Measurements from ENCODE around the gene GATAD2B.
"Not testable (repeated sequence)": the region's sequence is repeated elsewhere in the genome, so short reads cannot be mapped to it uniquely, and the experiment has no call there.

GATAD2B gene

GRCh38 chr1:153793973-153794615, 128.7 kb downstream of the GATAD2B start:
- DNase-seq, result no peak

GRCh38 chr1:153793261-153793972, 129.4 kb downstream of the GATAD2B start:
- no peak for DNase-seq

- no peak for DNase-seq
Measured at GRCh38 chr1:153792631-153793041, 130.1 kb downstream of the GATAD2B start.

- DNase-seq, result no peak
Measured at GRCh38 chr1:153791648-153792253, 131.0 kb downstream of the GATAD2B start.

DNA sequence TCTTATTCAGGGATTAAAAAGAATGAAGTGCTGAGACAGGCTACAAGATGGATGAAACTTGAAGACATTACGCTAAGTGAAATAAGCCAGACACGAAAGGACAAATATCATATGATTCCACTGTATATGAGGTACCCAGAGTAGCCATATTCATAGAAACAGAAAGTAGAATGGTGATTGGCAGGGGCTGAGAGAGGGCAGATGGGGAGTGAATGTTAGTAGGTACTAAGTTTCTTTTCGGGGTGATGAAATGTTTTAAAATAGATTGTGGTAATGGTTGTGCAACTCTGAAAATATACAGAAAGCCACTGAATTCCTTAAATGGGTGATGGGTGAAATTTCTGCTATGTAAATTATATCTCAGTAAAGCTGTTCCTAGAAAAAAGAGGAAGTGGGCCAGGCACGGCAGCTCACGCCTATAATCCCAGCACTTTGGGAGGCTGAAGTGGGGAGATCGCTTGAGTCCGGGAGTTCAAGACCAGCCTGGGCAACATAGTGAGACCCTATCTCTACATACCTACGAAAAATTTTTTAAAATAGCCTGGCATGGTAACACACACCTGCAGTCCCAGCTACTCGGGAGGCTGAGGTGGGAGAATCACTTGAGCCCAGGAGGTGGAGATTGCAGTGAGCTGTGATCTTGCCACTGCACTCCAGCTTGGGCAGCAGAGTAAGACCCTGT, 131.7 kb downstream of the GATAD2B start:
- DNase-seq, result no peak

DNA sequence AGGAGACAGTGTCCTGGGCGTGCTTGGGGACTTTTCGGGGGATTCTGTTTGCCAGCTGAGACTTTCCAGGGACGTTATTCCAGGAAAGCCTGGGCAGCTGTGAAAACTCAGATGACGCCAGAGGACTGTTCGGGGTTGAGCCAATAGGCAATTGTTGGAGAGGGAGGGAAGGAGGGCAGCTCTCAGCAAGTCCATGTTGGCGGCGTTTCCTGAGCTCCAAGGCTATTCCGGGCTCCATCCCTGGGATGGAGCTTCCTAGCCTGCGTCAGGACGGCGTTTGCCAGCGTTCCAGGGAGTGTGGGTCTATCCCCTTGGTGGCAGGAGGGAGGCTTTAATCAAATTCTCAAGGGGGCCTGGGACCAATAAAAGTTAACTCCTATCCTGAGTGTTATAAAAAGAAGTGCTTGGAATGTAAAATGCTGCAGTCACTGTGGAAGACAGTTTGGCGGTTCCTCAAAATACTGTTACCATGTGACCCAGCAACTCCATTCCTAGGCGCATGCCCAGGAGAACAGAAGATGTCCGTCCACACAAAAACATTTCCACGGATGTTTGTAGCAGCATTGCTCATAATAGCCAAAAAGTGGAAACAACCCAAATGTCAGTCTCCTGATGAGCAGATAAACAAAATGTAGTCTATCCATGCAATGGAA, 132.3 kb downstream of the GATAD2B start:
- no peak for DNase-seq

DNA sequence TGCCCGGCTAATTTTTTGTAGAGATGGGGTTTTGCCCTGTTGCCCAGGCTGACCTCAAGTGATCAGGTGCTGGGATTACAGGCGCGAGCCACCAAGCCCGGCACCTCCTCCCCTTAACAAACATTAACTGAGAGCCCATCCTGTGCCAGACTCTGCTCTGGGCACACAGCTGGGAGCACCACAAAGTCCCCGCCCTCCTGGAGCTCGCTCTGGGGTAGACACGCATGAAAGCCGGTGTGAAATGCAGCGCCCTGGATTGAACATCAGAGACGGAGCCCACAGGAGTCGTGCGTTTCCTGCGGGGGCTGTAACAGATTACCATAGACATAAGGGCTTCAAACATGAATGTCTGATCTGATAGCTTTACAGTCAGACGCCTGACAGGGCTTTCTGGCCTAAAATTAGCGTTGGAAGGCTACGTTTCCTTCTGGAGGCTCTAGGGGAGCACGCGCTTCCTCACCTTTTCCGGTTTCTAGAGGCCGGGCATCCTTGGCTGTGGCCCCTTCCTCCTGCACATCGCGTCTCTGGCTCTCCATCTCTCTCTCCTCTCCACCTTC, 133.2 kb downstream of the GATAD2B start:
- no peak for DNase-seq

DNA sequence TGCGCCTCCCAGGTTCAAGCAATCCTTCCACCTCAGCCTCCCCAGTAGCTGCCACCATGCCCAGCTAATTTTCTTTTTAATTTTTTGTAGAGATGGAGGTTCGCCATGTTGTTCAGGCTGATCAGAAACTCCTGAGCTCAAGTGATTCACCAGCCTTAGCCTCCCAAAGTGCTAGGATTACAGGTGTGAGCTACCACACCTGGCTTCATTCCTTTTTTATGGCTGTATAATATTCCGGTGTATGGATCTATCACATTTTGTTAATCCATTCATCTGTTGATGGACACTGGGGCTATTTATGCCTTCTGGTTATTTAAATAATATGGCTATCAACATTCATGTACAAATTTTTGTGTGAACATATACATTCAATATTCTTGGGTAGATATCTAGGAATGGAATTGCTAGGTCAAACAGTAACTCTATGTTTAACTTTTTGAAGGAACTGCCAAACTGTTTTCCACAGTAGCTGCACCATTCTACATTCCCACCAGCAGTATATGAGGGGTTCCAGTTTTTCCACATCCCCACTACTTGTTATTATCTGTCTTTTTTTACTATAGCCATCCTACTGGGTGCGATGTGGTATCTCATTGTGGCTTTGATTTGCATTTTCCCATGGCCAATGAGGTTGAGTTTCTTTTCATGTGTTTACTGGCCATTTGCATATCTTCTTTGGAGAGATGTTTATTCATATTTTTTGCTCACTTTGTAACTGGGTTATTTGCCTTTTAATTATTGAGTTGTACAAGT, 136.6 kb downstream of the GATAD2B start:
- no peak for DNase-seq

GRCh38 chr1:153783233-153784190, 139.3 kb downstream of the GATAD2B start:
- DNase-seq, result peak; percentile 94

- not testable (repeated sequence) for DNase-seq
Measured at GRCh38 chr1:153782648-153783047, 140.1 kb downstream of the GATAD2B start.

DNA sequence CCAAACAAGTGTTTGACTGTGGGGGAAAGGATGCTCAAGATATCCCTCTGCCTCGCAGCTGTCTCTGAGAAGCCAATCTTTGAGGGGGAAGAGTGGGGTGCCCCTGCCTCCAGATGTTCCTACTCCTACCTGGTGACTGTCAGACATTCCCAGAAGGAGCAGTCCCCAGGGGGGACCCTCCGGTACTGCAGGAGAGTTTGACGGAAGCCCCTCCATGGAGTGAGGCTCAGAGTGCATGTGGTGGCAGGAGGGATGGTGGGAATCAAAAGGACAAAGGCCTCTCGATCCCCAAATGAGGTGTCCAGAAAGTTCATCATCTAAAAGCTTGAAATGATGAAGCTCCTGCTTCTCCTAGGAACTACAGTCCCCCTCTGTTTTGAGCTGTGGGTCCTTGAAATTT, 142.2 kb downstream of the GATAD2B start:
- no peak for DNase-seq

GRCh38 chr1:153779781-153780541, 142.8 kb downstream of the GATAD2B start:
- no peak for DNase-seq

DNA sequence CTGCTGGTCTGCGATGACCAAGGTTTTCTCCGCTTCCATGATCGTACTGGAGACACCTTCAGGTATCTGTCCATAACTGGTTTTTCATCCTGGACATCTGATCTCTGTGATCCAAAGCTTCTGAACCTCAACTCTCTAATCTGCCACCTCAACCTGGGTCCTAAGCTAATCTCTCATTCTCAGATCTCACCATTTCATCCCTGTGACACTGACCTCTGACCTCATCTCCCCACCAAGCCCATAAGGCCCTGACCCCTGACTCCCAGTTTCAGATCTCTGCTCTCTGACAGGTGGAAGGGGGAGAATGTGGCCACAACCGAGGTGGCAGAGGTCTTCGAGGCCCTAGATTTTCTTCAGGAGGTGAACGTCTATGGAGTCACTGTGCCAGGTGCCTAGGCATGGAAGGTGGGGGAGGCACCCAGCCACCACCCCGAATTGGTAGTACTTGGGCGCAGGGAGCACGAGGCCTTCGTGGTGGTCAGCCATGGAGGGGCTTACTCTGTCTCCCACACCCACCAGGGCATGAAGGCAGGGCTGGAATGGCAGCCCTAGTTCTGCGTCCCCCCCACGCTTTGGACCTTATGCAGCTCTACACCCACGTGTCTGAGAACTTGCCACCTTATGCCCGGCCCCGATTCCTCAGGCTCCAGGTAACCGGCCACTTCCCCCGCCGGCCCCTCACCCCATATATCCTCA, 143.8 kb downstream of the GATAD2B start:
- no peak for DNase-seq

DNA sequence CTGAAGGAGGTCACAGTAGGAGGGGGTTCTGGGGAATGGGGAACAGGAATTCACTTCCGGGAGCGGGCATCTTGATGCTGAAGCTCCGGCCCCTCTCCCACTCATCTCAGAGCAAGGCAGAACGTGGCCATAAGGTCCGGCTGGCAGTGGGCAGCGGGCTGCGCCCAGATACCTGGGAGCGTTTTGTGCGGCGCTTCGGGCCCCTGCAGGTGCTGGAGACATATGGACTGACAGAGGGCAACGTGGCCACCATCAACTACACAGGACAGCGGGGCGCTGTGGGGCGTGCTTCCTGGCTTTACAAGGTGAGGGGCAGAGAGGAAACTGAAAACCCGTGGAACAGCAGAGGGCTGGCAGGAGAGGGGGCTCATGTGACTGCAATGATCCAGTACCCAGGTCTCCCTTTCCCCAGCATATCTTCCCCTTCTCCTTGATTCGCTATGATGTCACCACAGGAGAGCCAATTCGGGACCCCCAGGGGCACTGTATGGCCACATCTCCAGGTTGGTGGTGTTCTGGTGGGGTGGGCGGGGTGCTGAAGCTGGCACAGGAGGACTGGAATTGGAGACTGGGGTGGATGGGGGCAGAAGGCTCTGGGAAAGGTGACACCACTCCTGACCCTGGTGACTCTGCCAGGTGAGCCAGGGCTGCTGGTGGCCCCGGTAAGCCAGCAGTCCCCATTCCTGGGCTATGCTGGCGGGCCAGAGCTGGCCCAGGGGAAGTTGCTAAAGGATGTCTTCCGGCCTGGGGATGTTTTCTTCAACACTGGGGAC, 144.5 kb downstream of the GATAD2B start:
- DNase-seq, result no peak

- no peak for DNase-seq
Measured at GRCh38 chr1:153777648-153778047, 145.1 kb downstream of the GATAD2B start.

GRCh38 chr1:153776845-153777370, 145.9 kb downstream of the GATAD2B start:
- no peak for DNase-seq

DNA sequence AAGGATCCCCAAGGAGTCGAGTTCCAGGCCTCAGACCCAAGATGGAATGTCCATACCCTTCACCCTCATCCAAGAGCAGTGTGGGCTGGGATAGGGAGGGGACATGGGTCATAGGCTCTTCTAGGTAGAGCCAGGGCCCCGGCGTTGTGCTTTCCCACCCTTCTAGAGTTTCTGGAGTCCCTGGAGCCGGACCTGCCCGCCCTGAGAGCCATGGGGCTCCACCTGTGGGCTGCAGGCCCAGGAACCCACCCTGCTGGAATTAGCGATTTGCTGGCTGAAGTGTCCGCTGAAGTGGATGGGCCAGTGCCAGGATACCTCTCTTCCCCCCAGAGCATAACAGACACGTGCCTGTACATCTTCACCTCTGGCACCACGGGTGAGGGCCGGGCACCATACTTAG, 146.4 kb downstream of the GATAD2B start:
- no peak for DNase-seq
